ENCODE data around the gene FRMD1.

FRMD1 gene

DNA sequence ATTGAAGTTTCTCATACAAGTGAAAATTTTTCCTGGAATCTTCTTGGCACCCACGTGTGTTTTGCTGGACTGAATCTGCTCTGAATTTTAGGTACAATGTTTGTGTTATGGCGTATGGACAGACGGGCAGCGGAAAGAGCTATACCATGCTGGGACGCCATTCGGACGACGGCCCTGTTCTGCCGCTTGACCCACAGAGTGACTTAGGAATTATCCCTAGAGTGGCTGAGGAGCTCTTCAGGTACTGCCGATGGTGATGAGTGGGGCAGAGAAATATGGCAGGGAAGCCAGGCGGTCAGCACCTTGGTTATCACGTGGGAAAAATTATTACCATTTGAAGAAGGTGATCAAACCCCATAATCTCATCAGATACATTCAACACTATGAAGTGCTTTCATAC lies 45.2 kb downstream of the FRMD1 start:
- DNase-seq (ENCODE audit: insufficient read length, low spot score) = no peak
- TF ChIP-seq SPI1 (IDR thresholded peaks at IDR 0.05; ENCODE audit: low read depth, low read length) (no peak), PAX5 (IDR thresholded peaks at IDR 0.05; ENCODE audit: insufficient read depth, low read length, severe bottlenecking) (no peak), POLR2AphosphoS5 (IDR thresholded peaks at IDR 0.05; ENCODE audit: low read depth, low read length) (no peak), TAF1 (IDR thresholded peaks at IDR 0.05; ENCODE audit: low read depth, low read length) (no peak), POLR2A (IDR thresholded peaks at IDR 0.05; ENCODE audit: low read depth, low read length) (no peak), POU2F2 (IDR thresholded peaks at IDR 0.05; ENCODE audit: low read depth, low read length) (no peak)
- FAIRE-seq = no peak

DNA sequence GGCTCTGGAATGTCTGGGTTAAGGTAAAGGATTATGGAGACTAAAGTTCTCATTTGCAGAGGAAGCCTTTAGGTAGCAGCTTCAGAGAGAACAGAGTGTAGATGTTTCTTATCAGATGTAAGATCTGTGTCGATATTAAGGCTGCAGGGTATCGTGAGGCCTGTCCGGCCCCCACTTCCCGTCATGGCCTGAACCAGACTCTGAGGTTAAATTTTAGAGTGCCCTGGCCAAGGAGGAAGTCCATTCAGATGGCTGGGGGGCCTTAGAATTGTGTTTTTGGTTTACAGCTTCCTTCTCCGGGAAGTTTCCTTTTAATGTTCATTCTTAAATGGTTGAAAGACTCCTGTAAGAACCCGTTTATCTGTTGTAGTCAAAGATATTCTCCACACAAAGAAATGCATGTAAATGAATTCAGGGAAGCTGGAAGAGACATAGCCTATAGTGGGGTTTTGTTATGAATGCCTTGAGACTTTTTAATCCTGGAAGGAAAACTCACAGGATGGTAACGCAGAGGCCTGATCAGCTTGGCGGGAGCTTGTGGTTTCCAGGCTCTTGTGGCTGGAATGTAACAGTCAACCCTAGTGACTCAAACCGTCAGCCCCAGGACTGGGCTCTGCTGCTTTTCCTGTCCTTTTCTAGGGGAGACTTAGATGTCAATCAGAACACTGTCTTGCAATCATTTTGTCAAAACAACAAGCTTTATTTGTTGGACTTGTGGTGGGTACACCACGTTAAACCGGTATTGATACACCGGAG lies 46.8 kb downstream of the FRMD1 start:
- FAIRE-seq (no peak), DNase-seq (ENCODE audit: insufficient read length, low spot score) (no peak)
- TF ChIP-seq PAX5 (IDR thresholded peaks at IDR 0.05; ENCODE audit: insufficient read depth, low read length, severe bottlenecking) (no peak), POLR2AphosphoS5 (IDR thresholded peaks at IDR 0.05; ENCODE audit: low read depth, low read length) (no peak), POLR2A (IDR thresholded peaks at IDR 0.05; ENCODE audit: low read depth, low read length) (no peak), SPI1 (IDR thresholded peaks at IDR 0.05; ENCODE audit: low read depth, low read length) (no peak), POU2F2 (IDR thresholded peaks at IDR 0.05; ENCODE audit: low read depth, low read length) (no peak)

DNA sequence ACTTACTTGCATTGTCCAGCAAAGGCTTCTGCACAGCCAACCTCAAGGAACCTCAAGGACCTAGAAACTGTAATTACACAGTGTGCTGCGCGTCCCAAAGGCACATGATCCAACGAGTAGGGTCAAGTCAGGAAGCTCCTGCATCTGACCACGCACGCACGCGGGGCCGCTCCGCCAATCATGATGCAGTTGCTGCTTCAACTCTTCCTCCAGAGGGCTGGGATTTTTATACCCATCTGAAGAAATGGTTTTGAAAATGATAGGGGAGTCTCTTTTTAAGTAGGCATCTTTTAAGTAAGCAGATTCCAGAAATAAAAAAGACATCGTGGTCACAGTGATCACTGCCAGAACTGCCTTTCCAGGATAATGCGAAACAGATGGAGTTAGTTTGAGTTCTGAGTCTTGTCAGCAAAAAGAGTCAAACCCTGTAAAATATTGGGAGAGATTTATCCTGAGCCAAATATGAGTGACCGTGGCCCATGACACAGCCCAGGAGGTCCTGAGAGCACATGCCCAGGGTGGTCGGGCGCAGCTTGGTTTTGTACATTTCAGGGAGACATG lies 47.5 kb downstream of the FRMD1 start:
- DNase-seq (ENCODE audit: insufficient read length, low spot score) = no peak
- TF ChIP-seq PAX5 (IDR thresholded peaks at IDR 0.05; ENCODE audit: insufficient read depth, low read length, severe bottlenecking) = no peak
- TF ChIP-seq SPI1 (IDR thresholded peaks at IDR 0.05; ENCODE audit: low read depth, low read length) = no peak
- TF ChIP-seq POLR2AphosphoS5 (IDR thresholded peaks at IDR 0.05; ENCODE audit: low read depth, low read length) = no peak
- TF ChIP-seq TAF1 (IDR thresholded peaks at IDR 0.05; ENCODE audit: low read depth, low read length) = no peak
- TF ChIP-seq POU2F2 (IDR thresholded peaks at IDR 0.05; ENCODE audit: low read depth, low read length) = no peak
- TF ChIP-seq POLR2A (IDR thresholded peaks at IDR 0.05; ENCODE audit: low read depth, low read length) = no peak
- FAIRE-seq = no peak

DNA sequence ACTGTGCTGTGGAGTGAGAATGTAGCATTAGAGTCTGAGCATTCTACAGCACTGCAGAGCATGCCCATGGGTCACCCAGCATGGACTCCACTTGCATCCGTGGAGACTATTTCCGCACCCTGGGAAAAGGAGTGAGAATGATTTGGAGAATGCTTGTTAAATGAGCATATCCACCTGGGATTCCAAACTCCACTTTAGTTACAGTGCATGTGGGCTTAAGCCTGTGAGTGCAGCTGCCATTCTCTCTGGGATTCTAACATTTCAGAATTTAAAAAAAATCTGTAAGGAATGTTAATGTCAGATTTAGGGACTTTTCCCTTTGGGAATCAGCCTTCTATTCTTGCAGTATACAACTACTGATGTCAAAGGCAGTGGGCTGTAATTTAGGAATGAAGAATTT lies 48.1 kb downstream of the FRMD1 start:
- TF ChIP-seq PAX5 (IDR thresholded peaks at IDR 0.05; ENCODE audit: insufficient read depth, low read length, severe bottlenecking) (no peak), SPI1 (IDR thresholded peaks at IDR 0.05; ENCODE audit: low read depth, low read length) (no peak)
- DNase-seq (ENCODE audit: insufficient read length, low spot score) (no peak), FAIRE-seq (no peak)

DNA sequence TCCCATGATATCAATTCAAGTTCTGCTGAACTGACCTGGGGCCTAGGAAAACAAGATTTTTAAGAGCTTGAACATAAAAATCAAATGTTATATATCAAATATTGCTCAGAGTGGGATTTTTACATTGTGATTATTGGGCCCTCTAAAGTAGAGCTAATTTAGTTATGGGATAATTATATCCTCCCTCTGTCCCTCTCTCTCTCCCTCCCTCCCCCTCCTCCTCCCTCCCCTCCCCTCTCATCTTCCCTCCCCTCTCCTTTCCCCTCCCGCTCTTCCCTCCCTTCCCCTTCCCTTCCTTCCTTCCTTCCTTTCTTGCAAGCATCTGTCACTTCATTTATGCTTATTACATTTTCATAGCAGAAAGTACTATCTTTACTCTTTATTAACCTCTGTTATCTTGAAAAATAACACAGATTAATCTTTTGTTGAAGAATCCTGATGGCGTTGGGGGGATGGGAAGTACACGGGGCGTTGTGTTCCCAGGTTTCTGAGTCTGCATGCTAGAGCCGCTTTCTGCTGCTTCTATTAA lies 48.7 kb downstream of the FRMD1 start:
- FAIRE-seq = no peak
- no peak for TF ChIP-seq POLR2AphosphoS5 (IDR thresholded peaks at IDR 0.05; ENCODE audit: low read depth, low read length)
- no peak for TF ChIP-seq TAF1 (IDR thresholded peaks at IDR 0.05; ENCODE audit: low read depth, low read length)
- no peak for TF ChIP-seq POU2F2 (IDR thresholded peaks at IDR 0.05; ENCODE audit: low read depth, low read length)
- no peak for TF ChIP-seq PAX5 (IDR thresholded peaks at IDR 0.05; ENCODE audit: insufficient read depth, low read length, severe bottlenecking)
- TF ChIP-seq POLR2A (IDR thresholded peaks at IDR 0.05; ENCODE audit: low read depth, low read length) = no peak
- TF ChIP-seq SPI1 (IDR thresholded peaks at IDR 0.05; ENCODE audit: low read depth, low read length) = no peak
- no peak for DNase-seq (ENCODE audit: insufficient read length, low spot score)

DNA sequence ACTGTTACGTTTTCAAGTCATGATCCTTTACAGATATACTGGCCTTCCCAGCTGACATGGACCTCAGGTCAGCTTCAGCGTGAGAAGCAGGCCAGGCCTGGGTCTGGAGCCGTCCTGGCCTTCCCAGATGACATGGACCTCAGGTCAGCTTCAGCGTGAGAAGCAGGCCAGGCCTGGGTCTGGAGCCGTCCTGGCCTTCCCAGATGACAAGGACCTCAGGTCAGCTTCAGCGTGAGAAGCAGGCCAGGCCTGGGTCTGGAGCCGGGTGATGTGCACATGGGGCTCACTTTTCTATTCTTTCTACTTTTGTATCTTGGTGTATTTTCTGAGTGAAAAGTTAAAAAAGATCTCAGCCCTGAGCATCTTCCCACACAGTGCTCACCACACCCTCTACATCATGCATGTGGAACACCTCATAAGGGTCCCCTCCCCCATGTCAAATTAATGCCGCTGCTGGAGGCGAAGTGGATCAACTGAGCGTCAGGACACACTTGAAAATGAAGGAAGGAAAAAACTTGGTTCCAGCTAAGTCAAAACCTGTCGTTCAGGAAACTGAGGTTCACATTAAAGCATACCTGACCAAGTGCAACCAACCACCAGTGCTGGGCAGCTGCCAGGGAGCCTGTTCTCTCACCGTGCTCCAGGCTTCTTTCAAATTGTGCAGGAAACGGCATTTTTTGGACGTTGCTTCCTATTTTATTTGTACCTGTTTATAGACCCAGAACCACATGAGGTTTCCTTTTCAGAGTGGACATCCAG lies 49.4 kb downstream of the FRMD1 start:
- no peak for FAIRE-seq
- no peak for DNase-seq (ENCODE audit: insufficient read length, low spot score)
- no peak for TF ChIP-seq SPI1 (IDR thresholded peaks at IDR 0.05; ENCODE audit: low read depth, low read length)
- no peak for TF ChIP-seq POU2F2 (IDR thresholded peaks at IDR 0.05; ENCODE audit: low read depth, low read length)
- TF ChIP-seq TAF1 (IDR thresholded peaks at IDR 0.05; ENCODE audit: low read depth, low read length) = no peak
- TF ChIP-seq POLR2AphosphoS5 (IDR thresholded peaks at IDR 0.05; ENCODE audit: low read depth, low read length) = no peak
- no peak for TF ChIP-seq POLR2A (IDR thresholded peaks at IDR 0.05; ENCODE audit: low read depth, low read length)
- TF ChIP-seq PAX5 (IDR thresholded peaks at IDR 0.05; ENCODE audit: insufficient read depth, low read length, severe bottlenecking) = no peak

DNA sequence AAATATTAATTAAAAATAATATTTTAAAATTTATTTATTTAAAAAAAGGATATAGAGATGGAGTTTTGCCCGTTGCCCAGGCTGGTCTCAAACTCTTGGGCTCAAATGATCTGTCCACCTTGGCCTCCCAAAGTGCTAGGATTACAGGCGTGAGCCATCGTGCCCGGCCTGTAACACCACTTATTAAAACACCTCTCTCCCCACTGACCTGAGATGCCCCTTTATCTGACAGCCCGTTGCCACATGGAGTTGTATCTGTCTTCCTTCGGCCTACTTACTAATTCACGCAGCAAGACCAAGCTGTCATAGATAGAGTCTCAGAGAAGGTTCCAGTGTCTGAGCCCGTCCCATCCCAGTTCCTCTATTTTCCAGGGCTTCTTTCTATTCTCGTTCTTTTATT lies 50.8 kb downstream of the FRMD1 start:
- FAIRE-seq (no peak), DNase-seq (ENCODE audit: insufficient read length, low spot score) (no peak)
- no peak for TF ChIP-seq SPI1 (IDR thresholded peaks at IDR 0.05; ENCODE audit: low read depth, low read length)
- no peak for TF ChIP-seq POU2F2 (IDR thresholded peaks at IDR 0.05; ENCODE audit: low read depth, low read length)
- no peak for TF ChIP-seq PAX5 (IDR thresholded peaks at IDR 0.05; ENCODE audit: insufficient read depth, low read length, severe bottlenecking)
- no peak for TF ChIP-seq POLR2AphosphoS5 (IDR thresholded peaks at IDR 0.05; ENCODE audit: low read depth, low read length)
- TF ChIP-seq POLR2A (IDR thresholded peaks at IDR 0.05; ENCODE audit: low read depth, low read length) = no peak
- TF ChIP-seq TAF1 (IDR thresholded peaks at IDR 0.05; ENCODE audit: low read depth, low read length) = no peak

DNA sequence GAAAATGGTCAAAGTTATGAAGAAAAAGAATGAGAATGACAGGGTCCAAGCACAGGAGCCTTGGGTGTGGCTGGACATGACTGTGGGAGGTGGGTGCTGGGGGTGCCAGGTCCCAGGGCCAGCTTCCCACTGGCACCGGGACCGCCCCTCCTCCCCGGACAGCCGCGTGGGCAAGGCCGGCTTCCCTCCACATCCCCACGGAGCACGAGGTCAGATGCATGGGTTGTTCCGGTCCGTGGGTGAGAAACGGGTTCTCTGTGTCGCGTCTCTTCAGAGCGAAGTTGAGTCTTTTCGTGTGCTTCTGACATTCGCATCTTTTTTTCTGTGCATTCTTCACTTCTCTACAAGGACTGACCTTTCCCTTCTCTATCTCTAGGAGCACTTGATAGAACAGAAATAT lies 51.5 kb downstream of the FRMD1 start:
- TF ChIP-seq PAX5 (IDR thresholded peaks at IDR 0.05; ENCODE audit: insufficient read depth, low read length, severe bottlenecking) (no peak), POLR2AphosphoS5 (IDR thresholded peaks at IDR 0.05; ENCODE audit: low read depth, low read length) (no peak), POU2F2 (IDR thresholded peaks at IDR 0.05; ENCODE audit: low read depth, low read length) (no peak)
- FAIRE-seq (no peak), DNase-seq (ENCODE audit: insufficient read length, low spot score) (no peak)

DNA sequence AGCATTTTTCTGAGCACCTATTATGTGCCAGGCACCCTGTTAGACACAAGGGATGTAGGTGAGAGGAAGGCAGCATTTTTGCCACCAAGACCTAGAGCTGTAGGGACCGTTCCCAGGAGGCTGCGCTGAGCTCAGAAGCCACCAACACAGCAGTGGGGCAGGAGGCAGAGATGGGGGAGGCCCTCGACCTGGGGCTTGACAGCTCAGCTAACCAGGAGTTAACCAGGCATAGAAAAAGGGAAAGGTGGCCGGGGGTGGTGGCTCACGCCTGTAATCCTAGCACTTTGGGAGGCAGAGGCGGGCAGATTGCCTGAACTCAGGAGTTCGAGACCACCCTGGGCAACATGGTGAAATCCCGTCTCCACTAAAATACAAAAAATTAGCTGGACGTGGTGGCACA lies 52.1 kb downstream of the FRMD1 start:
- FAIRE-seq (no peak), DNase-seq (ENCODE audit: insufficient read length, low spot score) (no peak)
- no peak for TF ChIP-seq POLR2AphosphoS5 (IDR thresholded peaks at IDR 0.05; ENCODE audit: low read depth, low read length)
